Measurements from ENCODE around the gene C4orf50.

C4orf50 gene

DNA sequence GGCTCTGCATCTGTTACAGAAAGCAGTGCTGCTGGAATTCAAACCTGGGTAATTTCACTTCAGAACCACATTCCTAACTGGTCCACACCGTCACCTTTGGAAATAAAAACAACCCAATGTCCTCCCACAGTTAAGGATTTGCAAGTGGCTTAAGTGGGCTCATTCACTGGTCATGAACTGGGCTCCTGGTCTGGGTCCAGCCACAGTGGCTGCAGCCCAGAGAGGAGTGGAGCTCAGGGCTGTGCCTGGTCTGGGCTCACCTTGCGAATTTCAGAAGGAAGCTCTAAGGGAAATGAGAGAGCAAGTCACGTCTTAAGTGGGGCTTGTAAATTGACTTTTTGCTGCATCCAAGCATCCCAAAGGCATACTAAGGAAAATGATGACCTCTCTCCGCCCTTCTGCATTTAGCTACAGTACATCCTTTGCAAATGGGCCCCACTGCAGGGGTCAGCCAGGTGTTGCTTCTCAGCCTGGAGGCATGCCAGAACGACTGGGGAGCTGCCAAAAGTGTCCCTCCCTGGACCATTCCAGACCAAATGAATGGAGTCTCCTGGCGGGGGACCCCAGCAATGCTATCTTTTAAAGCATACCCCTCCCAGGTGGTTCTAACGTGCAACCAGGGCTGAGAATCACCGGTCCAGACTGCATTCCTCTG is 99.8 kb downstream of the C4orf50 start:
- no peak overlapping the region for H3K4me3 Mint-ChIP-seq
- no peaks in the 10 kb centered on the region for H3K36me3 Mint-ChIP-seq
- no peak overlapping the region for H3K27ac Mint-ChIP-seq
- H3K9me3 Mint-ChIP-seq (ENCODE audit: low read depth): no peaks in the 10 kb centered on the region
- no peaks in the 10 kb centered on the region for H3K4me1 Mint-ChIP-seq (ENCODE audit: low read depth)
- H3K27me3 Mint-ChIP-seq: peaks cover 12% of the 10 kb centered on the region

DNA sequence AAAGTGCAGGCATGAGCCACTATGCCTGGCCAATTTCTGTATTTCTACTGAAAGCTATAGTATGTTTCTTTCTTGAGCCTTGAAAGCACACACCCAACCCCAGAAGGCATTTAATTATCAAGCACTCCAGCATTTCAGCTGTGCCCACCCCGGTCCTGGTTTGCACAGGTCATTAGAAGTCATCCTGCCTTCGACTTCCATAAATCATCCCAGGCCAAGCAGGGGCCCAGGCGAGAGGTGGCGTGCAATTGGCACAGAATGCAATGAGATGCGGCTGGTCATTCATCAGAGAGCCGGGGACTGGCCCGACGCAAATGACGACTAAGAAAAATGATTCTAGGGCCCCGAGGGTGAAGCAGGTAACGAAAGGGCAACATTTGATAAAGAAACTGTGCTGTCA is 100.6 kb downstream of the C4orf50 start:
- no peaks in the 10 kb centered on the region for H3K9me3 Mint-ChIP-seq (ENCODE audit: low read depth)
- H3K4me1 Mint-ChIP-seq (ENCODE audit: low read depth): no peaks in the 10 kb centered on the region
- H3K27ac Mint-ChIP-seq: no peak overlapping the region
- no peaks in the 10 kb centered on the region for H3K36me3 Mint-ChIP-seq
- H3K4me3 Mint-ChIP-seq: no peak overlapping the region
- H3K27me3 Mint-ChIP-seq: peaks cover 13% of the 10 kb centered on the region

DNA sequence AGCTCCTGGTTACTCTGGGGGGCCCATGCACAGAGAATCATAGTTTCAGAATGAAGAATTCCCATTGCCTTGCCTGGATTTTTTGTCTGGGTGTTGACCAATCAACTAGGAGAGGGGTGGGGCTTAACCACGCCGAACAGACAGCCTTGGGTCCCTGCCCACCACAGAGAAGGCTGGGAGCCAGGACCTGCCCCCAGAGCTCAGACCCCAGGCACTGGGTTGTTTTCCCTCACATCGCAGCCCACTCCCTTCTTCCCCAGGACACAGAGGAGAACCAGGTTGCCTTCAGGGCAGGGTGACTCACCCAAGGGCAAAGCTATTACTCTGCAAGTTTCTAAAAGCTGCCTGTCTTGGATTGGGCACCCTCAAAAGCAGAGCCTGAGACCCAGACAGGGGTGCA is 102.0 kb downstream of the C4orf50 start:
- Mint-ChIP-seq H3K4me1 (ENCODE audit: low read depth) (no peaks in the 10 kb centered on the region), H3K9me3 (ENCODE audit: low read depth) (no peaks in the 10 kb centered on the region), H3K27ac (no peak overlapping the region), H3K27me3 (peaks cover 11% of the 10 kb centered on the region), H3K4me3 (no peak overlapping the region), H3K36me3 (no peaks in the 10 kb centered on the region)

DNA sequence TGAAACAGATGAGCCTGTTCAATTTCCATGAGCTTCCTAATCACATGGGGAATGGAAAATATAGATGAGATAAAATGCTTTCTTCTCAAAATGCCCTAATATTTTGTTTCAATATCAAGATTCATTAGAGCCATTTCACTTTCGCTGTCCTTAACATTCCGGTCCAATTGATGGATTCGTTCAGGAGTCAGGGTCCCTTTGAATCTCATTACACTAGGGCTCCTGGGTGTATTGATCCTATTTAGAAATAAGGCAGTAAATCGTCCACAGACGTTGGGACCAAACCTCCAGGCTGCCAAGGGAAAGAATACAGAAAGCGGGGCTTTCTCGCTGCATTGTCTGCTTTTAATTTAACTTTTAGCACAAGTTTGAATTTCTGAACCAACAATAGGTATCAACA is 104.8 kb downstream of the C4orf50 start:
- Mint-ChIP-seq H3K36me3 (peaks cover 2% of the 10 kb centered on the region), H3K4me3 (no peak overlapping the region), H3K27ac (no peak overlapping the region), H3K4me1 (ENCODE audit: low read depth) (no peaks in the 10 kb centered on the region), H3K27me3 (peaks cover 8% of the 10 kb centered on the region), H3K9me3 (ENCODE audit: low read depth) (peaks cover 3% of the 10 kb centered on the region)

DNA sequence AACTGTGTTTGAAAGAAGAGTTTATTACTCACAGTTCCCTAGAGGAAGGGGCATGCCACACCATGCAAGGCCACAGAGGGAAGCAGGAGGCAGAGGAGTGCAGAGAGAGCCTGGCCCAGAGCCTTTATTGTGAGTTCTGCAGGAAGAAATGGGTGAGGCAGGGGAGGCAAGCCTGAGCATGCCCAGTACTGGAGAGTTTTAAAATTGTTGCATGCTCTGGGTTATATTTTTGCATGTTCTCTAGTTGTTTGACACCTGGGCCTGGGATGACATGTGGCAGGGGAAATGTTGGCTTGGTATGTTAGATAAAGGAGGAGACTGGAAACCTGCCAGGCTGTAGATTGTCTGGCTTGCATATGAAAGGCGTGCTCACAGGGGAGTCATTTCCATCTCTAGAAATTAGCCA is 105.6 kb downstream of the C4orf50 start:
- Mint-ChIP-seq H3K27ac (no peak overlapping the region), H3K4me3 (no peak overlapping the region), H3K4me1 (ENCODE audit: low read depth) (no peaks in the 10 kb centered on the region), H3K27me3 (peaks cover 10% of the 10 kb centered on the region), H3K36me3 (peaks cover 2% of the 10 kb centered on the region), H3K9me3 (ENCODE audit: low read depth) (peaks cover 4% of the 10 kb centered on the region)

DNA sequence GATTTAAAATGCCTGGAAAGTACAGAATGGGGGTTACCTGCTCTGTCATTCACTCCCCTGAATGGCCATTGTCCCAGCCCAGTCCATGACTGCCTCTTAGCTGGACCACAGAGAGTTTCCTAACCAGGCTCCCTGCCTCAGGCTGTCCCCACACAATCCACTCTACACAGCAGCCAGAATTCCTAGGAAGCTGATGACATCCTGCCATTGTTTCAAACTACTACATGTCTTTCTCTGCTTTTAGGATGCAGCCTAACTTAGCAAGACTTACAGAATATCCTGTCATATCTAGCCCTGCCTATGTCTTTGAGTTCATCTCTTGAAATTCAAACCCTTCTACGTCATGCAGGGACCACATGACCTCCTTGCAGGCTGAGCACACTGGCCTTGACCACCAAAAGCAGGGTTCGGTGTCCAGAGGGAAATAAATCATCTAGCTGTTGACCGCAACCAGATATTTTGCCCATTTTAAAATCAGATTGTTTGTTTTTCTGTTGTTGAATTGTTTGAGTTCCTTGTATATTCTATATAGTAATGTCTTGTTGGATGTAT is 109.3 kb downstream of the C4orf50 start:
- no peaks in the 10 kb centered on the region for H3K4me1 Mint-ChIP-seq (ENCODE audit: low read depth)

DNA sequence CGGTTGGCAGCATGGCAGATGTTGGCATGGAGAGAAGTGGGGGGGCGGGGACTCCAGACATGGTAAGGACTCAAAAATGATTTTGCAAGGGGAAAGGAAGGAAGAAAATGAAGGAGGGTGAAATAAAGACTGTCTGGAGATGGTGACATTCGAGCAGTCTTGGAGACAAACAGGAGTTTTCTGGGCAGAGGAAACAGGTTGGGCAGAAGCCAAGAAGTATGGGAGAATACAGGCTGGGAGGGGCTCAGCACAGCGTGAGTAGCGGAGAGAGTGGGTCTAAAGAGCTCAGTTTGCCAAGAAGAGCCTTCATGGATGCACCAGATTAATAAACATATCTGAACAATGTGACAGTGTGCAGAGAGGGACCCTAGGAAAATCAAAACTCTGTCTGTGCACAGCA is 112.0 kb downstream of the C4orf50 start:
- H3K4me1 Mint-ChIP-seq (ENCODE audit: low read depth): no peaks in the 10 kb centered on the region
- H3K4me3 Mint-ChIP-seq: no peak overlapping the region
- H3K9me3 Mint-ChIP-seq (ENCODE audit: low read depth): peaks cover 11% of the 10 kb centered on the region
- no peak overlapping the region for H3K27ac Mint-ChIP-seq
- H3K36me3 Mint-ChIP-seq: peaks cover 2% of the 10 kb centered on the region
- H3K27me3 Mint-ChIP-seq: peaks cover 24% of the 10 kb centered on the region

More for the DNA sequence above, 109.3 kb downstream of the C4orf50 start:
- H3K36me3 Mint-ChIP-seq: peaks cover 2% of the 10 kb centered on the region
- peaks cover 8% of the 10 kb centered on the region for H3K9me3 Mint-ChIP-seq (ENCODE audit: low read depth)
- H3K27me3 Mint-ChIP-seq: peaks cover 20% of the 10 kb centered on the region
- H3K27ac Mint-ChIP-seq: no peak overlapping the region
- no peak overlapping the region for H3K4me3 Mint-ChIP-seq

DNA sequence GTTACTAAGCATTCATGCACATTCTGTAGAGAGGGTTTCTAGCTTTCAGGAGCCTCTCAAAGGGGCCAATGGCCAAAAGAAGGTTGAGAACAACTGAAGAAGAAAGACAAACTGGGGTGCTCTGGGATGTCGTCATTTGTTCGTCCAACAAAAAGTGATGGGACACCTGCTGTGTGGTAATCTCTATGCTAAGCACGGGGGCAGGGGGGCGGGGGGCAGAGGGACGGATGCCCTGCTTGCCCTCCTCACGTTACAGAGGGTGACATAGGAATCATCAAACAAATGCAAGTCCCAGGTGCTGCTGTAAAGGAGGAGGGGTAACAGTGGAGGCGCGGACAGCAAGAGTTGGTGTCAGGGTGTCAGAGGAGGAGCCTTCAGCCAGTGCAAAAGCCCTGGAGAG is 112.5 kb downstream of the C4orf50 start:
- Mint-ChIP-seq H3K4me3 (no peak overlapping the region), H3K27ac (no peak overlapping the region), H3K27me3 (peaks cover 24% of the 10 kb centered on the region), H3K9me3 (ENCODE audit: low read depth) (peaks cover 11% of the 10 kb centered on the region), H3K36me3 (no peaks in the 10 kb centered on the region), H3K4me1 (ENCODE audit: low read depth) (no peaks in the 10 kb centered on the region)

DNA sequence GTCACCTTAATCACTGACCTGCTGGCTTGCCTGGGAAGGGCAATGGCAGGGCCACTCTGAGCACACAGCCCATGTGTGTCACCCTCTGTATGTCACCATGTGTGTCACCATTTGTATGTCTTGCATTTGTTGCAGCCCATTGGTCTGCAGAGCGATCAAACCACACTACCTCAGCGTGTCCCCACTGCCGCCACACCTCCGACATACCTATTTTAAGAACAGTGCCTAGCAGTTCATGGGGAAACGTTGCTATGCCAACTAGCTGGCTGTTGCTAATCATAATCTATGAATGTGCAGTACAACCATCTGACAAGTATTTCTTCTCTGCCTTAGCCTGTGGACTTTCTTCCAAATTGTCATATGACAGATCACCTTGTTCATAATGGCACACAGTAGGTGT is 117.4 kb downstream of the C4orf50 start:
- Mint-ChIP-seq H3K4me1 (ENCODE audit: low read depth) (no peaks in the 10 kb centered on the region), H3K27ac (no peak overlapping the region), H3K4me3 (no peak overlapping the region), H3K9me3 (ENCODE audit: low read depth) (peaks cover 6% of the 10 kb centered on the region), H3K27me3 (peaks cover 17% of the 10 kb centered on the region), H3K36me3 (no peaks in the 10 kb centered on the region)

DNA sequence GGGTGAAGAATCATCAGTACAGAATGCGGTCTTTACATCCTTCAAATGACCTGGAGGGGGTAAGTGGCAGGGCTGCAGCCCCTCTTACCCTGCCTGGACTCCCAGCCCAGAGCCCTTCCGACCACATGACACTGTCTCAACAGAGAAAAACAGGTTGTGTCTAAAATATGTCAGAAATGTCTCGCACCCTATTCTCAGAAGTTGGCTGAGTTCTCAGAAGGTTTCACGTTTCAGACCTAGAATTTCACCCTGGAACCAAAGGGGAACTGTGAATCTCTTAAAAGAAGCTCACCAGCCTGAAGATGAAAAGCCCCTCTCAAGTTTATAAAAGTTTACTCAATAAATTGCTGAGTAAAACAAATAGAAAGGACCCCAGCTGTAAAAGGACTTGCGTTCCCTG is 118.3 kb downstream of the C4orf50 start:
- Mint-ChIP-seq H3K4me3 (no peak overlapping the region), H3K27me3 (peaks cover 20% of the 10 kb centered on the region), H3K36me3 (no peaks in the 10 kb centered on the region), H3K4me1 (ENCODE audit: low read depth) (no peaks in the 10 kb centered on the region), H3K9me3 (ENCODE audit: low read depth) (peaks cover 6% of the 10 kb centered on the region), H3K27ac (no peak overlapping the region)

DNA sequence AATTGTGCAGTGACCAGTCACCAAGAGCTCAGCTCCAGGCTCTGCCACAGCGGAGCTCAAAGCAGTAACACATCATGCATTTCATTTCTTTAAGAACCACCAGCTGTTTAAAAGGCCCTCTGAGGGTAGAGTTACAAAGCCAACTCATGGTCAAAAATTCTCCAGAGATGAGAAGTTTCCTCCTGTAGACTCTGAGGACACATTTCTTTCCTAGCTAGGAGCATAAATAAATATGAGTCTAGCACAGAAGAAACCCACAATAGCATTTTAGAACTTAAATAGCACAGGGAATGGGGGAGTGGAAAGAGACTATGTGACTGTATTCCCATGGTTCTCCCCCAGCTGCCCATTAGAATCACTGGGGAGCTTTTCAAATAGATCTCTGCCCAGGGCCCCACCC is 118.8 kb downstream of the C4orf50 start:
- no peaks in the 10 kb centered on the region for H3K36me3 Mint-ChIP-seq
- H3K9me3 Mint-ChIP-seq (ENCODE audit: low read depth): peaks cover 6% of the 10 kb centered on the region
- peaks cover 18% of the 10 kb centered on the region for H3K27me3 Mint-ChIP-seq
- no peak overlapping the region for H3K27ac Mint-ChIP-seq
- H3K4me3 Mint-ChIP-seq: no peak overlapping the region
- no peaks in the 10 kb centered on the region for H3K4me1 Mint-ChIP-seq (ENCODE audit: low read depth)

DNA sequence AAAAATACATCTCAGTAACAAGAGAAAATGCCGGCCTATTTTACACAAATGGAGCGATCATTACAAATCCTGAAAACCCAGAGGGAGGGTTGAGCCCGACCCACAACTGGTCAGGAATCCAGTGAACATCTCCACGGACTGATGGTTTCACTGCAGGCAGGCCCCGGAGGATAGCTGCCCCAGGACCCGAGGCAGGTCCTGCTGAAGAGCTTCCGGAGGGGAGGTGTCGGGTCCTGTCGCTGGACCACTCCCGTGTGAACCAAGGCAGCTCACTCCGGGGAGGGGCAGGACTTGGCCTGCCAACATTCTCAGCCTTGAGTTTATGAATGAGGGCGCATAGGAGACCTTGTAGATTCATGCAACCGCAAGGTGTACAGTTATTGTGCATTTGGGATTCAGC is 120.6 kb downstream of the C4orf50 start:
- no peaks in the 10 kb centered on the region for H3K4me1 Mint-ChIP-seq (ENCODE audit: low read depth)
- H3K36me3 Mint-ChIP-seq: no peaks in the 10 kb centered on the region
- no peak overlapping the region for H3K4me3 Mint-ChIP-seq
- H3K27ac Mint-ChIP-seq: no peak overlapping the region
- H3K9me3 Mint-ChIP-seq (ENCODE audit: low read depth): peaks cover 3% of the 10 kb centered on the region
- peaks cover 19% of the 10 kb centered on the region for H3K27me3 Mint-ChIP-seq

DNA sequence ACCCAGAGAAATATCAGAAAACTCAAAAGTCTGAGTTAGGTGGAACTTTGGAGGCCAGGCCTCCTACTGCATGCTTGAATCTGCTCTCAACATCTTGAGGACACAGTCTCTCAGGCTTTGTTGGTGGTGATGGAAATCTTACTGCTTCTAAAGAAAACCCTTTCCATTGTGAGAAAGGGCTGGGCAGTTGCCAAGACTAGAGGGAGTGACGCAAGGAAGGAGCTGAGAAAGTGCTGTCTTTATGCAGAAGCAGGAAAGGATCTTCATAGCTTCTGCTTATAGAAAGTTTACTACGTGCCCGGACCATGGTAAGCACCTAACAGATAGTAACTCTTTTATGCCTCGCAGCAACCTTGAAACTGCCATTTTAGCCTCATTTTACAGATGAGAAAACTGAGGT is 122.9 kb downstream of the C4orf50 start:
- Mint-ChIP-seq H3K9me3 (ENCODE audit: low read depth) (peaks cover 3% of the 10 kb centered on the region), H3K4me3 (no peak overlapping the region), H3K27me3 (peaks cover 23% of the 10 kb centered on the region), H3K27ac (no peak overlapping the region), H3K36me3 (no peaks in the 10 kb centered on the region), H3K4me1 (ENCODE audit: low read depth) (peaks cover 2% of the 10 kb centered on the region)

DNA sequence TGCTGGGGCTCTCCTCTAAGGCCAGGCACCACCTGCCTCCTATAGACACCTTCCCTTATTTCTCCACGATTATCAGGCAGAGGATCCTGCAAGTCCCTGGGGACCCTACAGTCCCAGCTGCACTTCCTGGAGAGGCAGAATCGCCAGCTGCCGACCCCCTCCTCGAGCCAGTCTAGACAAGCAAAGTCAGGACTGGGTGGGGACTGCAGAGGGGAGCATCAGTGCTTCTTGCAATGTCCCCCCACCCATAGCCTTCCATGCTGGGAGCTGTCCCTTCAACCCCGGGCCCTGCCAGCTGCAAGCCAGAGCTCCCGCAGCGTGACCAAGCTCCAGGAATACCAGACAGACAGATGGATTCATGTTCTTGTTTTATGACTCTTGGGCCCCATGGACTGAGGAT is 124.0 kb downstream of the C4orf50 start:
- no peaks in the 10 kb centered on the region for H3K36me3 Mint-ChIP-seq
- peaks cover 6% of the 10 kb centered on the region for H3K4me1 Mint-ChIP-seq (ENCODE audit: low read depth)
- no peak overlapping the region for H3K27ac Mint-ChIP-seq
- H3K9me3 Mint-ChIP-seq (ENCODE audit: low read depth): peaks cover 3% of the 10 kb centered on the region
- no peak overlapping the region for H3K4me3 Mint-ChIP-seq
- peaks cover 31% of the 10 kb centered on the region for H3K27me3 Mint-ChIP-seq

DNA sequence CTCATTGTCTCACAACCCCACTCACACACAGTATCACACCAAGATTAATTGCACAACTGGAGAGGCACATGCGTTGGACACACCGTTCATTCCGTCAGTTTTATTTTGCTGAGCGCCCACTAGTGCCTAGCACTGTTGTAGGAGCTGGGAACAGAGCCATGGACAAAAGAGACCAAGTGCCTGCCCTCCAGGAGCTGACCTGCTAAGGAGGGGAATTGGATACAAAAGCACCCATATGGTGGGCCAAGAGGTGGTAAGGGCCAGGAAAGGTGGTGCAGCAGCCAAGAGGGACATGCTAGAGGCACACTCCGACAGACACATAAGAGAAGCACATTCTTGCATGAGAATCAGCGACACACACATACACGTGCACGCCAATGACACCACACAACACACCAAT is 124.6 kb downstream of the C4orf50 start:
- H3K36me3 Mint-ChIP-seq: no peaks in the 10 kb centered on the region
- peaks cover 34% of the 10 kb centered on the region for H3K27me3 Mint-ChIP-seq
- H3K27ac Mint-ChIP-seq: no peak overlapping the region
- H3K9me3 Mint-ChIP-seq (ENCODE audit: low read depth): peaks cover 3% of the 10 kb centered on the region
- H3K4me1 Mint-ChIP-seq (ENCODE audit: low read depth): peaks cover 9% of the 10 kb centered on the region
- H3K4me3 Mint-ChIP-seq: no peak overlapping the region

DNA sequence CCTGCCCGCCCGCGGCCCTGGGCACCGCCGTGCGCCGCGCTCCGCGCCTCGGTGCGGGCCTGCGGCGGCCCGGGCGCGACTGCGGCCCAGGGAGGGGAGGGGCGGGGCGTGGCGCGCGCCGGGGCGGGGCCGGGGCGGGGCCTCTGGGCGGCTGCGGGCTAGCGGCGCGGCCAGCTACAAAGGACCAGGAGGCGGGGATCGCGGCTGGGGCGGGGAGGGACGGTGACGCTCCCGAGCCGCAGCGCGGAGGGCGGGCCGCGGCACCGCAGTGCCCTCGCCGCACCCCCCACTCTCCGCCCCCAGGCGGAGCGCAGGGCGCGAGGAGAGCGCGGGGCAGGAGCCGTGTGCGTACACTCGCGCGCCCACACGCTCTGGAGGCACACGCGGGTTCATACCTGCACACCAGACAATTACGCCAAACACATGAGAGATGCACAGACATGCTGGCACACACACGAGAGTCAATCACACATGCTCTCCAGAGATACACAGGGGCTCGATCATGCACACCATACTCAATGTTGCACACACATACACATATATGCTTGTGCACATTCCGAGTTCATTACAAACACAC is 125.1 kb downstream of the C4orf50 start, which contains the start of gene CRMP1:
TSS of gene CRMP1 (minus strand) at position 83 of the 577 bp plus-strand sequence. CDS start 117 bp downstream, outside the sequence.
- Mint-ChIP-seq H3K36me3 (no peaks in the 10 kb centered on the region), H3K4me1 (ENCODE audit: low read depth) (peaks cover 9% of the 10 kb centered on the region), H3K9me3 (ENCODE audit: low read depth) (peaks cover 3% of the 10 kb centered on the region), H3K27me3 (peaks cover 34% of the 10 kb centered on the region), H3K27ac (no peak within 1 kb of the TSS), H3K4me3 (no peak within 1 kb of the TSS)
